SU-DHL-6 (cell line): ENCODE data around the gene NCR2.

Source experiments
- H2AFZ ChIP-seq: fragments of 200-600 bp; sonication (generic); 2 replicates; pipeline ENCODE4 v1.6.1; 2014; ENCODE audit warnings: low read depth, mild to moderate bottlenecking, moderate library complexity, mixed read lengths, antibody characterized with exemption, low read length; ENCODE audit not compliant: severe bottlenecking
- H3F3A ChIP-seq: fragments of 200-600 bp; shearing (Covaris generic); 2 replicates; pipeline ENCODE4 v1.6.0; 2016; ENCODE audit warnings: antibody characterized with exemption, mild to moderate bottlenecking; ENCODE audit not compliant: insufficient read depth
- H3K27ac ChIP-seq: fragments of 200-600 bp; sonication (generic); 2 replicates; pipeline ENCODE4 v1.5.1; 2016; ENCODE audit warnings: low read depth, mild to moderate bottlenecking, low read length, moderate library complexity, mixed read lengths
- H3K27me3 ChIP-seq: fragments of 200-600 bp; sonication (generic), shearing (Covaris generic); 2 replicates; pipeline ENCODE4 v1.6.0; 2014; ENCODE audit warnings: mild to moderate bottlenecking, low read length
- H3K36me3 ChIP-seq: fragments of 200-600 bp; sonication (generic); 2 replicates; pipeline ENCODE4 v1.6.1; 2014; ENCODE audit warnings: mild to moderate bottlenecking, low read length, mixed read lengths
- H3K4me2 ChIP-seq: fragments of 300-600, 200-600 bp; shearing (Covaris generic), sonication (generic); 2 replicates; pipeline ENCODE4 v1.6.0; 2014; ENCODE audit warnings: low read length, low read depth, mild to moderate bottlenecking; ENCODE audit not compliant: poor library complexity, severe bottlenecking
- H3K4me3 ChIP-seq: fragments of 200-600 bp; sonication (generic); 2 replicates; pipeline ENCODE4 v1.5.1; 2014; ENCODE audit warnings: antibody characterized with exemption, low read length, mild to moderate bottlenecking, mixed read lengths; ENCODE audit not compliant: insufficient read depth, poor library complexity, severe bottlenecking
- H3K79me2 ChIP-seq: fragments of 200-600 bp; sonication (generic); 2 replicates; pipeline ENCODE4 v1.6.1; 2014; ENCODE audit warnings: mild to moderate bottlenecking, low read length, moderate library complexity; ENCODE audit not compliant: insufficient read depth
- H3K9ac ChIP-seq: fragments of 200-600 bp; sonication (generic); 2 replicates; pipeline ENCODE4 v1.7.0; 2014; ENCODE audit warnings: mild to moderate bottlenecking, low read length
- H3K9me2 ChIP-seq: fragments of 200-600 bp; sonication (generic); replicated peaks from 2 replicates; pipeline ENCODE4 v1.6.1; 2014; ENCODE audit warnings: low read length; ENCODE audit not compliant: insufficient read depth
- H3K9me3 ChIP-seq: fragments of 200-600 bp; sonication (generic); 2 replicates; pipeline ENCODE4 v1.6.1; 2014; ENCODE audit warnings: low read length, mixed read lengths; ENCODE audit not compliant: insufficient read depth
- H4K20me1 ChIP-seq: fragments of 200-600 bp; sonication (generic); 2 replicates; pipeline ENCODE4 v1.6.1; 2014; ENCODE audit warnings: low read depth, mild to moderate bottlenecking, antibody characterized with exemption, low read length, moderate library complexity, mixed read lengths
- CTCF ChIP-seq: fragments of 200-600 bp; sonication (generic); IDR thresholded peaks from one replicate; pipeline ENCODE4 v1.5.1; 2017; ENCODE audit warnings: antibody characterized with exemption, mild to moderate bottlenecking, low read length, moderate library complexity; ENCODE audit not compliant: insufficient read depth, poor library complexity, severe bottlenecking
- EZH2phosphoT487 ChIP-seq: fragments of 200-600 bp; sonication (generic), shearing (Covaris generic); conservative IDR thresholded peaks from 2 replicates; pipeline ENCODE4 v1.6.1; 2018; ENCODE audit warnings: mild to moderate bottlenecking, antibody characterized with exemption, low read length, moderate library complexity, mixed read lengths

NCR2 gene

DNA sequence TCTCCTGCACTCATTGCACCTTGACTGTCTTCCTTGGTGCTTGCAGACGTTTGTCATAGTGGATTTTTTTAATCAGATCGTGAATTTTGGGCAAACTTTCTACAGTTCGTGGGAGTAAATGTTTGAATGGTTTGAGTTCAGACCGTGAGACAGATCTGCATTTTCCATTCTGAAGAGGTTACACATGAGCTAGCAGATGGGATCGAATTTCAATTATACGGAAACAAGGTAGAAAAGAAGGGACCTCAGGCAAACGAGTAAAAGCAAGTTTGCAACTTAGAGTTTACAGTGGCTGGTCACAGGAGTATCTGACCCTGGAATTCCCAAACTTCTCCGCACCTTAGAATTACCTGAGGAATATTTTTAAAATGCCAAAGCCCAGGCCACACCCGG, 17.2 kb upstream of the NCR2 start:
- Histone ChIP-seq H3K9ac (peak overlapping the region; percentile 36), H3K27me3 (no peaks in the 10 kb centered on the region)

GRCh38 chr6:41318654-41319565, 16.5 kb upstream of the NCR2 start:
- Histone ChIP-seq H3F3A (peaks cover 19% of the 10 kb centered on the region), H2AFZ (peak overlapping the region; percentile 56), H3K79me2 (no peaks in the 10 kb centered on the region), H3K36me3 (no peaks in the 10 kb centered on the region), H3K27ac (peak overlapping the region; percentile 70), H3K4me2 (peak overlapping the region; percentile 45), H3K9me2 (no peaks in the 10 kb centered on the region), H3K9me3 (no peaks in the 10 kb centered on the region), H3K9ac (peak overlapping the region; percentile 47), H4K20me1 (no peaks in the 10 kb centered on the region), H3K4me3 (peak overlapping the region; percentile 3), H3K27me3 (no peaks in the 10 kb centered on the region)
- no peak for TF ChIP-seq EZH2phosphoT487
- peak; percentile 100 for TF ChIP-seq CTCF

More for the DNA sequence above, 17.2 kb upstream of the NCR2 start:
- H3K36me3 ChIP-seq = no peaks in the 10 kb centered on the region
- H3K4me2 ChIP-seq = peak overlapping the region; percentile 40
- H3K9me2 ChIP-seq = no peaks in the 10 kb centered on the region
- no peak overlapping the region for H3K27ac ChIP-seq
- H4K20me1 ChIP-seq = no peaks in the 10 kb centered on the region
- H3F3A ChIP-seq = peaks cover 19% of the 10 kb centered on the region
- peak overlapping the region; percentile 0 for H3K4me3 ChIP-seq
- H3K9me3 ChIP-seq = no peaks in the 10 kb centered on the region
- H2AFZ ChIP-seq = peak overlapping the region; percentile 56
- TF ChIP-seq CTCF (no peak), EZH2phosphoT487 (no peak)
- no peaks in the 10 kb centered on the region for H3K79me2 ChIP-seq

DNA sequence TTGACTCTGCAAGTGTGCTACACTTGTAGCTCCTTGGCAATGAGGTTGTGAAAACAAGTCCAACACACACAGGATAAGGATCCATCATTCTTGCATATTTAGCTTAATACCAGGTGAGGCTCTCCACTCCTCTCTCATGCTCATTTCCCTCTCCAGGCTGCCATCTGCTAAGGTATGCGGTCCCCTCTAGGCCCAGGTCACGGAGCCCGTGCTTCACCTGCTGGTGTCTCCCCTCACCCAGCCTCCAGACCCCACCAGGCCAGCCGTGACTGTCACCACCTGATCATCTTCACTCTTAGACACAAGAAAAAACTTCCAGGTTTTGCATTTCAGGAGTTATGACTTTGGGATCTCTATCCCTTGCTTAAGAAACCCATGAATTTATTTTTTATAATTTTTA, 14.2 kb upstream of the NCR2 start:
- TF ChIP-seq CTCF (no peak), EZH2phosphoT487 (no peak)
- no peaks in the 10 kb centered on the region for H3K36me3 ChIP-seq
- H3K27ac ChIP-seq = no peak overlapping the region
- H3K4me2 ChIP-seq = no peak overlapping the region
- no peaks in the 10 kb centered on the region for H3K27me3 ChIP-seq
- no peaks in the 10 kb centered on the region for H3K79me2 ChIP-seq
- peaks cover 19% of the 10 kb centered on the region for H3F3A ChIP-seq
- H3K9me3 ChIP-seq = no peaks in the 10 kb centered on the region
- H3K9me2 ChIP-seq = no peaks in the 10 kb centered on the region
- H3K9ac ChIP-seq = no peak overlapping the region
- H2AFZ ChIP-seq = no peak overlapping the region
- no peak overlapping the region for H3K4me3 ChIP-seq
- no peaks in the 10 kb centered on the region for H4K20me1 ChIP-seq
